ENCODE measurements around the gene EXOC6B.

GRCh38 chr2:72630767-72631166, 195.1 kb downstream of the EXOC6B start:
- TF ChIP-seq, protein P1, sequence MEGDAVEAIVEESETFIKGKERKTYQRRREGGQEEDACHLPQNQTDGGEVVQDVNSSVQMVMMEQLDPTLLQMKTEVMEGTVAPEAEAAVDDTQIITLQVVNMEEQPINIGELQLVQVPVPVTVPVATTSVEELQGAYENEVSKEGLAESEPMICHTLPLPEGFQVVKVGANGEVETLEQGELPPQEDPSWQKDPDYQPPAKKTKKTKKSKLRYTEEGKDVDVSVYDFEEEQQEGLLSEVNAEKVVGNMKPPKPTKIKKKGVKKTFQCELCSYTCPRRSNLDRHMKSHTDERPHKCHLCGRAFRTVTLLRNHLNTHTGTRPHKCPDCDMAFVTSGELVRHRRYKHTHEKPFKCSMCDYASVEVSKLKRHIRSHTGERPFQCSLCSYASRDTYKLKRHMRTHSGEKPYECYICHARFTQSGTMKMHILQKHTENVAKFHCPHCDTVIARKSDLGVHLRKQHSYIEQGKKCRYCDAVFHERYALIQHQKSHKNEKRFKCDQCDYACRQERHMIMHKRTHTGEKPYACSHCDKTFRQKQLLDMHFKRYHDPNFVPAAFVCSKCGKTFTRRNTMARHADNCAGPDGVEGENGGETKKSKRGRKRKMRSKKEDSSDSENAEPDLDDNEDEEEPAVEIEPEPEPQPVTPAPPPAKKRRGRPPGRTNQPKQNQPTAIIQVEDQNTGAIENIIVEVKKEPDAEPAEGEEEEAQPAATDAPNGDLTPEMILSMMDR (IDR thresholded peaks at IDR 0.05; ENCODE audit: borderline replicate concordance, extremely low read depth, low read length, poor library complexity, severe bottlenecking): no peak
- TF ChIP-seq EZH2 (IDR thresholded peaks at IDR 0.05; ENCODE audit: borderline replicate concordance, low read depth, low read length, severe bottlenecking): no peak
